Dedifferentiated amniotic fluid mesenchymal stem cell (primary cell): ENCODE data around the gene EFR3B.
"Not testable (repeated sequence)": the region's sequence is repeated elsewhere in the genome, so short reads cannot be mapped to it uniquely, and the experiment has no call there.

ENCODE experiments used
- DNase-seq: peaks from one replicate; pipeline ENCODE4 v3.0.0-alpha.2; 2016; ENCODE audit errors: extremely low spot score

The EFR3B gene

DNA sequence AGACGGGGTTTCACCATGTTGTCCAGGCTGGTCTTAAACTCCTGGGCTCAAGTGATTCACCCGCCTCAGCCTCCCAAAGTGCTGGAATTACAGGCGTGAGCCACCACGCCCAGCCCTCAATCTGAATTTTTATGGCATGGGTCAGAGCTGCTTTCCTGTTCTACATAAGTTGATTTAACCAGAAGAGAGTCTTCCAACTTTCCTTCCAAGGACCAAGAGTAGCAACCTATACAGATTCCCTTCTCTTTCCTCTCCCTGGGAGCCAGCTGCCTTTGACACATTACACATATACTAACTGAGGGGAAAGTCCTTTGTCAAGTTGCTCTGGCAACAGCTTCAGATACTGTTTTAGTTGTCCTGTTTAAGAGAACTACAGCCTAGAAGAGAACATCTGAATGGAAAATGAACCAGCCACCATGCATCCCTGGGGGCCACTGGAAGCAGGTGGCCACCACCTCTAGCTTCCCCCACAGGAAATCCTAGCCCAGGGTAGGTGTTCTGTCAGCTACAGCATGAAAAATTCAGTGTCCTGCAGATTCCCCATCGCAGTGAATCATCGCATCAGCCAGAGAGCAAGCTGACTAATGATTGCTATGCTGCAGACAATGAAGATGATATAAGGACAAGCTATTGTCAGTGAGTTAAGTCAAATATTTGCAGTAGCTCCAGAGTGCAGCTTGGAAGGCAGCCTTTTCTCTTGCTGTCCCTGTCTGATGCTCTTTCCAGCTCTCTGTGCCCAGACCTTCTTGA lies 63.6 kb downstream of the EFR3B start:
- DNase-seq, result no peak

DNA sequence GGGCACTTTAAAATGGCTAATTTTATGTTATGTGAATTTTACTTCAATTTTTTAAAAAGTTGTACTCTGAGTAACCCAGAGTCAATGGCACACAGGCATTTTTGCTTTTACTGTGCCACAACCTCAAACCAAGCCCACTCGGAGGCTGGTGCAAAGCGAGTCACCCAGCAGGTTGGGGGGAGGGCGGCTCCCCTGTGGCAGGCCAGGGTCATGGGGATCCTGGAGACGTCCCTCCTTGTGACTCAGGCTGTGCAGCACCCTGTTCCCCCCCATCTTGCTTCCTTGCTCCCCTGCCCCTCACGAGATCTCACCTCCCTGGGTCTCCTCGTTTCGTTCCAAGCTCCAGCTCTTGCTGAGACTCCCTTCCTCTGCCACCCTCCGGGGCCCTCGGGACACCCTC lies 67.9 kb downstream of the EFR3B start:
- no peak for DNase-seq

DNA sequence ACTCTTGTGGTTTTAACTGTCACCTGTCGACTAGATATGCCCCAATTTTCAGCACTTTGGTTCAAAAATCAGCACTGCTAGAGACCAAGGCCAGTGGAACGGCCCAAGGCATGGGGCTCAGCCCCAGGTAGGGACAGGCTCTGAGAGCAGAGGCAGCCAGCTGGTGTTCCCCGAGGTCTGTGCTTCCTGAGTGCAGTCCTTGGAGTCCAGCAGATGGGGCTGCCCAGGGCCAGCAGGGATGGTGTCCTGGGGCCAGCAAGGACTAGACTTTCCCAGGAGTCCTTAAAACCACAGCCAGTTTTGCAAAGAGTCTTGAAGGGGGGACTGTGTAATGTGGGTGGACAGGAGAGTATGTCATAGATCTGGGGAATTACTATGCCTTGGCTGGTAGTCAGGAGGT lies 70.2 kb downstream of the EFR3B start:
- DNase-seq, result no peak

DNA sequence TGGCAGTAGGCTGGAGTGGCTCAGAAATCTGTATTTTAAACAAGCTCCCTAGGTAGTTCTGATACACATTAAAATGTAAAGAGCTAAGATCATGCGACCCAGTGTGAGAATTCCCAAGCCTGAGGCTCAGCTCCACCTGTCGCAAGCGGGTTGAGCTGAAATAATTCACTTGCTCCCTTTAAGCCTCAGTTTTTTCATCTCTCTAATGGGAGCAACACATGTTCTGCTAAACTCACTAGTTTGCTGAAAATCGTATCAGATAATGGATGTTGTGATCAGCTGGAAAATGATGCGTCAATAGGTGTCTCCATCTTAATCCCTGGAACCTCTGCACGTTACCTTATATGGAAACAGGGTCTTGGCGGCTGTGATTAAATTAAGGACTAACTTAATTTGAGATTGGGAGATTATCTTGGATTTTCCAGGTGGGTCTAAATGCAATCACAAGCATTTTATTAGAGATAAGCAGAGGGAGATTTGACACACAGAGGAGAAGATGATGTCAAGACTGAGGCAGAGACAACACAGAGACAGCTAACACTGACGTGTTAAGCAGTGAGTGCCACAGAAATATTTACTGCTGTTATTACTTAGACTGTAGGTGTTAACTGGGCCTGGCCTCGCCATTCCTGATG lies 73.5 kb downstream of the EFR3B start:
- DNase-seq, result no peak

DNA sequence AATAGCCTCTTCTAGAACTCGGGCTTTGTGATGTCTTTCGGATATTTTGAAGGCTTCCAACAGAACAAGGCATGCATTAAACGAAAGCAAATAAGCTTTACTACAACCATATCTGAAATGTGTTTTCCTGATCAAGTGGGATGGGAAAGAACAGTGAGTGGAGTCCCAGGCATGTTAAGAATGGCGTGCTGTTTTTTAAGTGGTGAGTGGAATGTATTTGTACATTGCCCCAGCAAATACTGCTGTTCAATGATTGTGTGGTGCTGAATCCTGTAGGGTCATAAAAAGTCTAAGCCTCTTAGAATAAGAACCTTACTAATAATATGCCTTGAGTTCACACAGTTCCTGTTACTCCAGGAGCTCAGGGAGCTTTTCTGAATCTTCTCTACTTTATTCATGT lies 74.0 kb downstream of the EFR3B start:
- no peak for DNase-seq

DNA sequence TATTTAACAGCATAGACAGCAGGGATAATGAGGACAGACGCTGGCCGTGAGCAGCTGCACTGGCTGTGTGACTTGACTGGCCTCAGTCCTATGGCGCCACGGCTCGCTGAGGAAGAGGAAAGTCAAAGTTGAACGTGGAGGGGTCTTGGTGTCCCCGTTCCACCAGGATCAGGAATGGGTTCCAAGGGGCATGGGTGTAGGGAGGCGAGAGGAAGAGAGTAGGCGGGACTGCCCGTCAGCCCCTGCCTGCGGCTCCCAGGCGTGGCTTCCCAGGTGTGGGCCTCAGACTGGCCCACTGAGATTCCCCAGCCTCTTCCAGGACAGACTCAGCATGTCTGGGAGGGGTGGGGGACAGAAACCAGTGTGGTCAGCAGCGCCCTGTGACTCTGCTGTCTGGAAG lies 75.1 kb downstream of the EFR3B start:
- DNase-seq, result no peak

DNA sequence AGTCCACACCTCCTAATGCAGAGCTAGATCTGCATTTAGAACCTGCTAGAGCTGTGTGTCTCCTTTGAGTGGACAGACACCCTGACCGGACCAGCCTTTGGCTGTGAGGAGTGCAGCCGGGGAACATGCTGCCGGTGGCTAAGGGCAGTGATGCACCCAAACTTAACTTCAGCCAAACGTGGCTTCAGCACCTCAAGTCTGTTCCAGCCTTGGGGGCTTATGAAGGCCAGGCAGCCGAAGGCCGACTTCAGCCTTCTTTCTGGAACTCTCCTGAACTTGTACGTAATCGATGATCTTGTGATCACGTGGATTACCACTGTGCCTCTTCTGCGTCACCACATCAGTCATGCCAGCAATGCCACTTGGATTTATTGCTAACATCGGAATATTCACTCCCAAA lies 77.4 kb downstream of the EFR3B start:
- no peak for DNase-seq

DNA sequence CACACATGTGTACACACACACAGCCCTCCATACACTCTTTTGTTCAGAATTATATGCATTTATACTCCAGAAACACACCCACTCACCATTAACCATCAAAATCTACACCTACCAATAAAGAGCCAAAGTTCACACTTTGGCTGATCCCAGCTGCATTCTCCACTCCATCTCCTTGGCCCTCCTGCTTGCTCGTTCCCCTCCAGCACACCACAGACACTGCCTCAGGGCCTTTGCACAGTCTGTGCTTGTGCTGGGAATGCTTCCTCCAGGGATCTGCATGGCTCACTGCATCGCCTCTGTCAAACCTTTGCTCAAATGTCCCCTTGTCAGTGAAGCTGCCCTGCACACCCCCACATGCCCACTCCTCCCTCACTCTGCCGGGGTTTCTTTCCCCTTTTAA lies 80.5 kb downstream of the EFR3B start:
- DNase-seq, result no peak

DNA sequence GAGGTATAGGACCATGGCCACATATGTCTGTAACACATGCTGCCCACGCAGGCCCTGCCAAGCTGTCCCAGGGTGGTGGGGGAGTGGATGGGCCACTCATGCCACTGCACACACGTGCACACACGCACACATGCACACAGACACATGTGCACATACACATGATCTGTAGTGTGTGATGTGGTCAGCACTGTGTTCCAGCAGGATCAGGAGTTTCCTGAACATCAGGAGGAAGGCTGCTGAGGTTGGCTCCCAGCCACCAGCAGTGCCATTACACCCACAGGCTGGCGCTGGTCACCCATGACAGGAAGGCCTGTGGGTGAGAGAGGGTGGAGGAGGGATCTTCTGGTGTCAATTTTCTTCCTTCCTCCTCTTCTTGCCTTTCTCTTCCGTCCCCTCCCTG lies 81.8 kb downstream of the EFR3B start:
- DNase-seq, result no peak

DNA sequence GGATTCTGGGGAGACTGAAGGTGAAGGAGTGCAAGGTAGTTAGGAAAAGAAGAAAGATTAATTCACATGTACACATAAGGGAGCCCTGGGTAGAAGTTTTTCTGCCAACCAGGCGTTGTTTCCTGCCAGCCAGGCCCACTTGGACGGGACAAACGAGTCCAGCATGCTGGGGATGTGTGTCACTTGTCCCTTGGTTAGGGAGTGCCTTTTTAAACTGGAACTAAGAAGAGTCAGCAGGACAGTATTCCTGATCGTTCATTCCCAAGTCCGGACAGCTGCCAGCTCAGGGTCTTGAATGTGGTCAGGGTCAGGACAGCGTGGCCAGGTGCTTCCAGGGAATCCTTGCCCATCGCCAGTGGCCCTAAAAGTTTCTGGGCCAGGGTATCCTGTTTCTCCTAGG lies 83.3 kb downstream of the EFR3B start:
- no peak for DNase-seq

DNA sequence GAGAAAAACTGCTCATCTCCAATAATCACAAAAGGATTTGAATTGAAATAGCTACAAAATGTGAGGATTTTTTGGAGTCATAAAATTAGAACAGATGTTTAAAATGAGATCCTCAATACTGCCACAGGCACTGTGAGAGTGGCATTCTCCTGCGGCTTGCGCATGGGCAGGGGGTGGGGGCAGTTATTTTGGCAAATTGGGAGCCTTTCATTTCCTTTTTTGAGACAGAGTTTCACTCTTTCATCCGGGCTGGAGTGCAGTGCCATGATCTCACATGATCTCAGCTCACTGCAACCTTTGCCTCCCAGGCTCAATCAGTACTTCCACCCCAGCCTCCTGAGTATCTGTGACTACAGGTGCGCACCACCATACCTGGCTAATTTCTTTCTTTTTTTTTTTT lies 84.1 kb downstream of the EFR3B start:
- DNase-seq, result no peak

DNA sequence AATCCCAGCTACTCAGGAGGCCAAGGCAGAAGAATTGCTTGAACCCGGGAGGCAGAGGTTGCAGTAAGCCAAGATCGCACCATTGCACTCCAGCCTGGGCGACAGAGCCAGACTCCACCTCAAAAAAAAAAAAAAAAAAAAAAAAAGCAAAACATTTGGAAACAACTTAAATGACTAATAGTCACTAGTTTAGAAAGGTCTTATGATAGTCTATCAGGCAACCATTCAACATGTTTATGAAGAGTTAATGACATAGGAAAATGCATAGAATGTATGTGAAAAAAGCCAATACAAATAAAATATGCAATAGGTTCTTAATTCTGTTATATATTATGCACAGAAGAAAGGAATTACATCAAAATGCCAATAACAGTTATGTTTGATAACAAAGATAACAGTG lies 85.2 kb downstream of the EFR3B start:
- not testable (repeated sequence) for DNase-seq

DNA sequence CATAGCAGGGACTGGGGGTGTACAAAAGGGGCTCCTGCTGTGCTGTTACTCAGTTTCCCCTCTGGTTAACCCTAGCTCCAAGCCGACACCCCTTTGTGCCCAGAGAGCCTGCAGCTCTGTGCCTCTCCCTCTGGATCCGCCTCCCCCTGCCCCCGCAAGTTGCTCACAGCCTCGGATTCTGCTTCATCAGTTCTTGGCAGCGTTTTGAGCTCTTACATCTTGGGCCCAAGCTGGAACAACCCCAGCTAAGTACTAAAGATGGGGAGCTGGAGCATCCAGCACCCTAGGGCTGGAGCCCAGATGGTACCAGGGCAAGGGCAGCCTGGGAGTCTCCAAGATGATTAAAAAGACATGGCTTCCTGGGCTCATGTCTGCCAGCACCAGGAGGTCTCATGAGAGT lies 85.8 kb downstream of the EFR3B start:
- no peak for DNase-seq

DNA sequence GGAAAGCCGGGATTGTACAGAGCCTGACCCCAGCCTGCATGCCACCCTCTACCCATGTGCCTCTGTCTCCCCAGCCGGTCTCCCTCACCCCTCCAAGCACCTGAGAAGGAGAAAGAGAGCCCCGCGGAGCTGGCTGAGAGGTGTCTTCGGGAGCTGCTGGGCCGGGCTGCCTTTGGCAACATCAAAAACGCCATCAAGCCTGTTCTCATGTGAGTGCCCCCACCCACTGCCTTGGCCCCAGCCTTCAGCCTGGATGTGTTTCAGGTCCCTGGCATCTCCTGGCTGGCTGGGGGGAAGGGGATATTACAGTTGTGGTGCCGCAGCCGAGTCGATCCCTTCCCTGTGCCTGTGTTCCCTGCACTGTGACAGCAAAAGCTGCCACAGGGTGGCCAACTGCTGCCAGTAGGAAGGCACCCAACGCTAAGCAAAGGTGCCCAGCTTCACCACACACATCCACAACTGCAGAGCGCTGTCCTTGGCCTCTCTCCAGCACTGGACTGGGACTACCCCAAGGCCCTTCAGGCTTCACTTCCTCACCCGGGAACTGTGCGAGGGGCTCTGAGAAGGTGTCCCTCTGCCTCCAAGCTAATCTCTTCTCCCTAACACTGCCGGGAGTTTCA lies 88.1 kb downstream of the EFR3B start:
- no peak for DNase-seq

DNA sequence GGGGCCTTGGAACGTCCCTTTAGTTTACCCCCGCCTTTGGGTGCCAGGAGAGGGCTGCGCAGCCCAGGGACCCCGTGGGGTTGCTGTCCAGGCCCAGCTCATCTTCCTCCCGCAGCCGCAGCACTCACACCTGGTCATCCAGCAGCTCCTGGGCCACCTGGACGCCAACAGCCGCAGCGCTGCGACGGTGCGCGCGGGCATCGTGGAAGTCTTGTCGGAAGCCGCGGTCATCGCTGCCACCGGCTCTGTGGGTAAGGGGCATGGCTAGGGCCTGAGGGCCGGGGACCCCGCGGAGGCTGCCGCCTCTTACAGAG lies 89.3 kb downstream of the EFR3B start:
- no peak for DNase-seq

DNA sequence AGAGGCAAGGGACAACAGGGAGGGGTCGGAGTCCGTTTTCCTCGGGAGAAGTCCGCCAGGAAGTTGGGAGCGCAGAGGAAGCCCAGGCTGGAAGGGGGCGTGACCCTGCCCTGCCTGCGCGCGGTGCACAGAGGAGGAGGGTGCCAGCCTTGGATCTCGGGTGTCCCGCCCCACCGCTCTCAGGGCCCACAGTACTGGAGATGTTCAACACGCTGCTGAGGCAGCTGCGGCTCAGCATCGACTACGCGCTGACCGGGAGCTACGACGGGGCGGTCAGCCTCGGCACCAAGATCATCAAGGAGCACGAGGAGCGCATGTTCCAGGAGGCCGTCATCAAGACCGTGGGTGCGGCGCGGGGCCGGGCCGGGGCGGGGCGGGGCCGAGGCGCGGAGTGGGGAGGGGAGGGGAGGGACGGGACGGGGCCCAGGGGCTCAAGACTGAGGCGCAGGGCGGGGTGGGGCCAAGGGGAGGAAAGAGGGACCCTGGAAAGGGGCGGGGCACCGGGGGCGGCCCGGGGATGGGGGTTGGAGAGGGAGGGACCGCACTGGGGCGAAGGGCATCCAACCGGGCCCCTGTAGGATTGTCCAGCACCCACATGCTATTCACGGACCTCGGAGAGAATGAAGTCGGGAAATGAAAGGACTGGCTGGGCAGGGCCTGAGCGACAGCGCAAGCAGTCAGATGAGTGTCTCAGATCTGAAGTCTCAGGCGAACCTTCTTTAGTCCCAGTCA lies 89.9 kb downstream of the EFR3B start:
- DNase-seq, result no peak

DNA sequence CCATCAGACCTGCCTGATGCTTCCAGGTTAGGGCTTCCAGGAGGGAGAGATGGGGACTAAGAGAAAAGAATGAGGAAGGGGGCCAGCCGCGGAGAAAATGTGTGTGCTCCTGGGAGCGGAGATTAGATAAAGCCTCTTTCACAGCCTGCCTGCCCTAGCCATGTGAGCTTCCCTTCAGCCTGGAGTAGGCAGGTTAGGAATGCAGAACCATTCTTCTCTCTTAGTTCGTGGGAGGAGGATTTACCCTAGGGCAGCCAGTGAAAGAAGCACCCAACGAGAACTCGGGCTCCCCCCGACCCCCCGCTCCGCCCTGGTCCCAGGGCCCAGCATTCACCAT lies 90.4 kb downstream of the EFR3B start:
- DNase-seq, result no peak

DNA sequence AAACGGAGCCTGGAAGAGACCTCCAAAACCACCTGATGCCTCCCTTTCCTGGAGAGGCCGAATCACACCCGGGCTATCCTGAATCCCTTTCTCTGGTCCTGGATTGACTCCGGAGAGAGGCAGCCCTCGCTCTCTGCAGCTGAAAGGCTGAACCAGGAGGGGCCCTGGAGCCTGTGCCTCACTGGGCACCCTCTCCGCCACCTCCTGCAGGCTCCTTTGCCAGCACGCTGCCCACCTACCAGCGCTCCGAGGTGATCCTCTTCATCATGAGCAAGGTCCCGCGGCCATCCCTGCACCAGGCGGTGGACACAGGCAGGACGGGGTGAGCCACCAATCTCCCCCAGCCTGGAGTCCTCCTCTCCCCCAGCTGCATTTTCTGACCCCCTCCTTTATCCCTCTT lies 90.8 kb downstream of the EFR3B start:
- DNase-seq, result no peak

DNA sequence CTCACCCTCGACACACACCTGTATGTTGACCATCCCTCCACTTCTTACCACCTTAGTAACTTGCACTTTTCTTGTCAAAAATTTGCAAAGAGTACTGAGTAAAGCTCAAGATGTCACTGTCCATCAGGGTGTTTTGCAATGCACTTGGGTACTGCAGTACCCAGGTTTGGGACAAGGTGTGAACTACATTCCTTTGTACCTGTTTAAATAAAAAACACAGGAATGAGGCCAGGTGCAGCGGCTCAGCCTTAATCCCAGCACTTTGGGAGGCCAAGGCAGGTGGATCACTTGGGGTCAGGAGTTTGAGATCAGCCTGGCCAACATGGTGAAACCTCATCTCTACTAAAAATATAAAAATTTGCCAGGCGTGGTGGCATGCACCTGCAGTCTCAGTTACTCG lies 98.7 kb downstream of the EFR3B start:
- DNase-seq, result not testable (repeated sequence)

DNA sequence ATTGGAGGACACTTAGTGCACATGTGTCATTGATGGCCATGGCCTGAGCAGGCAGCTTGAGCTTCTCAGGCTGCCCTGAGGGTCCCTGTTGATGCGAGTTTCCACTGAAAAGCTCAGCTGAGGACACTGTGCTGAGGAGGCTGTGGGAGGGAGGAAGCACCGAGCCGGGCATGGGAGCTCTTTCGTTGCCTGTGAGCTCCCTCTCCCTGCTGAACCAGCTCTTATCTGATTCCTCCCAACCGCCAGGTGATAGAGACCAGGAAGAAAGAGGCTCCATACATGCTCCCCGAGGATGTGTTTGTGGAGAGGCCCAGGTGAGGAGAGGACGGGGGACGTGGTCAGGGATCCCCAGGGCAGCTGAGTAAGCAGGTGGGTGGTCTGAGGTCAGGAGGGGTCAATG lies 99.2 kb downstream of the EFR3B start:
- no peak for DNase-seq

DNA sequence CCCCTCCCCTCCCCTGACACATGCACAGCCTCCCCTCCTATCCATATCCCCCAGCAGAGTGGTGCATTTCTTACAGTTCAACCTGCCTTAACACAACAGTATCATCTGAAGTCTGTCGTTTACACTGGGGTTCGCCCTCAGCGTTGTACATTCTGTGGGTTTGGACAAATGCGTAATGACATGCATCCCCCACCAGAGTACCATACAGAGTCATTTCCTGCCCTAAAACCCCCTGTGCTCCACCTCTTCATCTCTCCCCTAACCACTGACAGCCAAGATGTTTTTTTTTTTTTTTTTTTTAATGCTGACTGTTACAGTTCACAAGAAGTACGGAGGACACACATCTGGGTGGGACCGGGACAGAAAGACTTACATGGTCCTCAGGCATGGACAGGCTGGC lies 103.9 kb downstream of the EFR3B start:
- DNase-seq, result no peak

DNA sequence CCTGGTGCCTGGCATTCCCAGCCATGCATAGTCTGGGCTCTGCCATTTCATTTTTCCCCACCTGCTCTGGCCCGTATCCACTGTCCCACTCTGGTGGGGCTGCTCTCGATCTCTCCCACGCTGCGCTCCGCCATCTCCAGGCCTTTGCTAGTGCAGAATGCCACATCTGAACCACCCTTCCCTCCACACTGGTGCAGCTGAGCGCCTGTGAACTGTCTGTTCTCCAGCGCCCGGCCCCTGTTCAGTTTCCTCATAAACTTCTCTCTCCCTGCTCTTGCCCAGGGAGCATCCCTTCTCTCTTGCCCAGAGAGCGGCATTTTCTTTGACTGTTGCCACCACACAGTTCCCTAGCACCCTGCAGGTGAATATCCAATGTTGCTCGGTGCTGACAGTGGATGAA lies 105.0 kb downstream of the EFR3B start:
- DNase-seq, result no peak

DNA sequence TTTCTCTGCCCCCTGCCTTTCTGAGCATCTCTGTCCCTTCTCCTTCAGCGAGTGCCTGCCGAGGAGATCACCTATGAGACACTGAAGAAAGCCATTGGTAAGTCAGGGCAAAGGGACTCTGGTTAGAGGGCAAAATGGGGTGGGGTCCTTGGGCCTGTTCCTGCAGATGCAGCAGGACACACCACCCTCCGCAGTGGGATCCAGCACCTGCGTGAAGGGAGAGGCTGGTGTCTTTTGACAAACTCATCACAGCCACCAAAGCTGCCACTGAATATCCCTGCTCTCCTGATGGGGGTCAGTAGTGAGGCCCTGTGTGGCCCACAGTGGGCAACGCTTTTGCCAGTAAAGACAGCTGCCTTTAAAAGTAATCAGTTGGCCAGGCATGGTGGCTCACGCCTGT lies 107.8 kb downstream of the EFR3B start:
- DNase-seq, result no peak
